Gastrocnemius medialis (tissue), 4 donors: ENCODE results near the gene GALC. TPM values are rescaled to one million over a fixed set of nuclear protein-coding genes. Genes with fewer than 3 reads are reported as not detected.

Source experiments
- ATAC-seq, 2 donors: fragments of 150-250 bp; one replicate each; pipeline ENCODE4 v1.9.1; 2016
- DNase-seq, 2 donors: peaks; one replicate each; pipeline ENCODE4 v3.0.0-alpha.2; 2019
- H3K27ac ChIP-seq, 4 donors: fragments of 200-600 bp; sonication (generic); 1 replicate in 1 of 4; 2 replicates in 3 of 4; pipeline ENCODE4 v1.5.1; 2016 to 2018; ENCODE audit warnings: mild to moderate bottlenecking in 2 of 4, moderate library complexity in 1 of 4
- H3K27me3 ChIP-seq, 3 donors: fragments of 200-600 bp; sonication (generic) in 2 of 3; 1 replicate in 1 of 3; 2 replicates in 2 of 3; pipeline versions ENCODE4 v1.5.1 to v1.6.0; 2016 to 2019; ENCODE audit warnings: mild to moderate bottlenecking in 1 of 3, moderate library complexity in 1 of 3
- H3K36me3 ChIP-seq, 2 donors: fragments of 200-600 bp; sonication (generic) in 1 of 2; one replicate each; pipeline ENCODE4 v1.5.1; 2017 to 2018
- H3K4me1 ChIP-seq, 2 donors: fragments of 200-600 bp; sonication (generic) in 1 of 2; one replicate each; pipeline ENCODE4 v1.5.1; 2016 to 2017; ENCODE audit warnings: mild to moderate bottlenecking in 2 of 2
- H3K4me3 ChIP-seq, 4 donors: fragments of 200-600 bp; sonication (generic) in 3 of 4; 1 replicate in 1 of 4; 2 replicates in 3 of 4; pipeline ENCODE4 v1.5.1; 2016 to 2019; ENCODE audit warnings: mild to moderate bottlenecking in 2 of 4
- H3K9me3 ChIP-seq, 3 donors: fragments of 200-600 bp; sonication (generic) in 2 of 3; 1 replicate in 1 of 3; 2 replicates in 2 of 3; pipeline ENCODE4 v1.5.1; 2016 to 2019
- POLR2A ChIP-seq, 2 donors: fragments of 450-650 bp; IDR thresholded peaks; one replicate each; pipeline ENCODE4 v1.6.1; 2017; ENCODE audit warnings: antibody characterized with exemption in 2 of 2, mild to moderate bottlenecking in 2 of 2, moderate library complexity in 2 of 2
- in situ Hi-C, 4 donors: fragments of 200-750 bp; cut with MboI; loops; one replicate each; pipeline versions ENCODE4 v1.15.0 to v1.8.0; 2017; ENCODE audit warnings: low sequenced_read_pairs in 4 of 4
- intact Hi-C: fragments of 100-400 bp; cut with DNase I; formaldehyde crosslinking; loops from one replicate; pipeline ENCODE4 v1.15.1; 2023; ENCODE audit warnings: low total_unique reads
- total RNA-seq, 4 donors: library from RNA; depleted of rRNA; stranded (reverse); fragments of >200 nt; gene quantifications; one replicate each; pipeline versions ENCODE4 v1.1.0 to v1.2.3, GENCODE V29; 2016
- TF ChIP-seq, protein P1 (sequence below), 5 experiments: fragments of 450-650 bp in 3 of 5; fragments of 200-600 bp in 2 of 5; sonication (generic) in 2 of 5; IDR thresholded peaks in 4 of 5; conservative IDR thresholded peaks in 1 of 5; 1 replicate in 4 of 5; 2 replicates in 1 of 5; pipeline ENCODE4 v1.5.1; 2016 to 2019; ENCODE audit warnings: antibody characterized with exemption in 5 of 5, mild to moderate bottlenecking in 3 of 5, moderate library complexity in 3 of 5

GALC gene
- total RNA-seq, 4 donors from 2014 or later: 10.5 to 23.2 (median 14.6) TPM

- in situ Hi-C loops: no loop called here
Observed at GRCh38 chr14:87967496-87967895, 25.5 kb downstream of the GALC start.

GRCh38 chr14:87966816-87967215 lies 26.2 kb downstream of the GALC start:
- H3K4me1 ChIP-seq: no peaks in the 10 kb centered on the region
- H3K9me3 ChIP-seq: no peaks in the 10 kb centered on the region
- DNase-seq: no peak
- H3K36me3 ChIP-seq: peaks cover 0 to 16% of the 10 kb centered on the region in 2 donors
- H3K4me3 ChIP-seq: no peak overlapping the region
- intact Hi-C loops (no loop called here), in situ Hi-C loops (no loop called here)
- no peak for ATAC-seq
- TF ChIP-seq POLR2A (IDR thresholded peaks at IDR 0.05): no peak
- TF ChIP-seq, protein P1, sequence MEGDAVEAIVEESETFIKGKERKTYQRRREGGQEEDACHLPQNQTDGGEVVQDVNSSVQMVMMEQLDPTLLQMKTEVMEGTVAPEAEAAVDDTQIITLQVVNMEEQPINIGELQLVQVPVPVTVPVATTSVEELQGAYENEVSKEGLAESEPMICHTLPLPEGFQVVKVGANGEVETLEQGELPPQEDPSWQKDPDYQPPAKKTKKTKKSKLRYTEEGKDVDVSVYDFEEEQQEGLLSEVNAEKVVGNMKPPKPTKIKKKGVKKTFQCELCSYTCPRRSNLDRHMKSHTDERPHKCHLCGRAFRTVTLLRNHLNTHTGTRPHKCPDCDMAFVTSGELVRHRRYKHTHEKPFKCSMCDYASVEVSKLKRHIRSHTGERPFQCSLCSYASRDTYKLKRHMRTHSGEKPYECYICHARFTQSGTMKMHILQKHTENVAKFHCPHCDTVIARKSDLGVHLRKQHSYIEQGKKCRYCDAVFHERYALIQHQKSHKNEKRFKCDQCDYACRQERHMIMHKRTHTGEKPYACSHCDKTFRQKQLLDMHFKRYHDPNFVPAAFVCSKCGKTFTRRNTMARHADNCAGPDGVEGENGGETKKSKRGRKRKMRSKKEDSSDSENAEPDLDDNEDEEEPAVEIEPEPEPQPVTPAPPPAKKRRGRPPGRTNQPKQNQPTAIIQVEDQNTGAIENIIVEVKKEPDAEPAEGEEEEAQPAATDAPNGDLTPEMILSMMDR (IDR thresholded peaks at IDR 0.05 in 4 of 5, conservative IDR thresholded peaks at IDR 0.05 in 1 of 5): no peak
- no peaks in the 10 kb centered on the region for H3K27me3 ChIP-seq
- H3K27ac ChIP-seq: no peak overlapping the region

More at GRCh38 chr14:87967496-87967895, 25.5 kb downstream of the GALC start:
- no peaks in the 10 kb centered on the region for H3K9me3 ChIP-seq
- H3K27ac ChIP-seq: no peak overlapping the region
- intact Hi-C loops: no loop called here
- peaks cover 0 to 11% of the 10 kb centered on the region in 2 donors for H3K36me3 ChIP-seq
- no peak for DNase-seq
- no peak overlapping the region for H3K4me3 ChIP-seq
- TF ChIP-seq, protein P1 (IDR thresholded peaks at IDR 0.05 in 4 of 5, conservative IDR thresholded peaks at IDR 0.05 in 1 of 5): no peak
- TF ChIP-seq POLR2A (IDR thresholded peaks at IDR 0.05): no peak
- H3K27me3 ChIP-seq: no peaks in the 10 kb centered on the region
- ATAC-seq: no peak
- H3K4me1 ChIP-seq: no peaks in the 10 kb centered on the region

GRCh38 chr14:87961246-87961645 lies 31.7 kb downstream of the GALC start:
- Histone ChIP-seq H3K9me3 (no peaks in the 10 kb centered on the region), H3K36me3 (peaks cover 0 to 22% of the 10 kb centered on the region in 2 donors), H3K27ac (no peak overlapping the region), H3K27me3 (no peaks in the 10 kb centered on the region), H3K4me3 (no peak overlapping the region), H3K4me1 (no peaks in the 10 kb centered on the region)
- TF ChIP-seq, protein P1 (IDR thresholded peaks at IDR 0.05 in 4 of 5, conservative IDR thresholded peaks at IDR 0.05 in 1 of 5): no peak
- no peak for TF ChIP-seq POLR2A (IDR thresholded peaks at IDR 0.05)
- ATAC-seq (no peak), DNase-seq (no peak)
- in situ Hi-C loops (no loop called here), intact Hi-C loops (no loop called here)

GRCh38 chr14:87960013-87960787 lies 32.8 kb downstream of the GALC start:
- no peak for ATAC-seq

More at GRCh38 chr14:87960013-87960787, 32.8 kb downstream of the GALC start:
- intact Hi-C loops (no loop called here), in situ Hi-C loops (no loop called here)
- no peaks in the 10 kb centered on the region for H3K27me3 ChIP-seq
- no peaks in the 10 kb centered on the region for H3K4me1 ChIP-seq
- TF ChIP-seq POLR2A (IDR thresholded peaks at IDR 0.05): no peak
- TF ChIP-seq, protein P1 (IDR thresholded peaks at IDR 0.05 in 4 of 5, conservative IDR thresholded peaks at IDR 0.05 in 1 of 5): no peak
- no peak overlapping the region for H3K27ac ChIP-seq
- no peaks in the 10 kb centered on the region for H3K9me3 ChIP-seq
- H3K36me3 ChIP-seq: peaks cover 0 to 21% of the 10 kb centered on the region in 2 donors
- no peak overlapping the region for H3K4me3 ChIP-seq
- peak in 1 of 2 donors; percentile 16 for DNase-seq
